Measurements from ENCODE around the gene TUBE1.

DNA sequence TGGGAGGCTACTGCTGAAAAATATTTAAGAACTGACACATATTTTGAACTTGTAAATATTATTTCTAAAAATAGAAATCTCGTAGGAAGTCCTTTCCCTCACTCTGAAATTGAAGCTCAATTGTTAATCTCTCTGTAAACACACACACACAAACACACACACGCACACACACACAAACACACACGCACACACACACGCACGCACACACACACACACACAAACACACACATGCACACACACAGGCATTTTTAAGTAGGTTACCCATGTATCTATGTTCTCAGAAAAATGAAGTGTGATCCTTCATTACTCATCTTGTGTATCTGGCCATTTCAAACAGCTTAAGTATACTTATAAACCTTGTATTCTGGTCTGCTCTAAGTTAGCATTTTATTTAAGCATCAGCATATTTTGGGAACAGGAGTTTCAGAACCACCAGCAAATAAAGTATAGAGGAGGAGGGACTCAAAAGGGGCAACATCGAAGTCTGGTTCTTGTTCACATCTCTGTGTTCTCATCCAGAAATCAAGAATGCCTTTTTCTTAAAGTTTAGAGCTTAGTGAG lies 21.8 kb downstream of the TUBE1 start:
- TF ChIP-seq POLR2A (IDR thresholded peaks at IDR 0.05; ENCODE audit: low read length) (no peak), GATA1 (IDR thresholded peaks at IDR 0.05; ENCODE audit: low read depth, low read length) (no peak)

Data from erythroblast (primary cell).